GM12801 (cell line): ENCODE measurements around the gene DGKZ.

Source experiments
- CTCF ChIP-seq: IDR thresholded peaks from one replicate; pipeline ENCODE4 v1.5.1; 2011; ENCODE audit warnings: control low read depth; ENCODE audit not compliant: insufficient read length; ENCODE audit errors: extremely low read depth

DGKZ gene

GRCh38 chr11:46380340-46381047 is 33.2 kb downstream of the DGKZ start:
- TF ChIP-seq CTCF, result no peak

DNA sequence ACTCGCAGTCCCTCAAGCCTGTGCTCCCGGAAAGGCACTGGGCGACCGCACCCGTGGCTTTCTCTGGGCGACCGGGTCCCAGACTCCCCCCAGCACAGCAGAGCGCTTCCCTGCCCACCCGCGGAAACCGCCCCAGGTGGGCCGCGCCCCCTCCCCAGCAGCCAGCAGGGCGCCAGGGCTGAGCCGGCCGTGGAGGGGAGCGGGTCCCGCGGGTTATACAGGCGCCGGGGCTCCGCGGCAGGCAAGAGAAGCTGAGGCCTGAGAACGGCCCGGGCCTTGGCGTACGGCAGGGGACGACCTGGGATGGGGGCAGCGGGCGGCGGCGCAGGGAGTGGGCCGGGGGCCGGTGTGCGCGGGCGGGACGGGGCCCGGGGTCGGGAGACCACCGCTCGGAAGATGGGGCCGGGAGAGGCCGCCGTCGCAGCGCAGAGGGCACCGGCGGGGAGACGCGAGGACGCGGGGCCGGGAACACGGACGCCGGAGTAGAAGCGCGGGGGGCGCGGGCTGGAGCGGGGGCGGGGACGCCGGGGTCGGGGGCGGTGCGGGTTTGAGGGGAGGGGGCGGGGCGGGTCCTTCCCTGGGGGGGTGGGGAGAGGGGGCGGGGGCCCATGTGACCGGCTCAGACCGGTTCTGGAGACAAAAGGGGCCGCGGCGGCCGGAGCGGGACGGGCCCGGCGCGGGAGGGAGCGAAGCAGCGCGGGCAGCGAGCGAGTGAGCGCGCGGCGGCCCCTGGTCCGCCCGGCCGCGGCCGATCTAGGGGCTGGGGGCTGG is 34.0 kb downstream of the DGKZ start, which contains the start of gene MDK:
MDK (plus strand) TSS at position 622 of the 771 bp plus-strand sequence. CDS start 389 bp downstream, outside the sequence.
- no peak for TF ChIP-seq CTCF

DNA sequence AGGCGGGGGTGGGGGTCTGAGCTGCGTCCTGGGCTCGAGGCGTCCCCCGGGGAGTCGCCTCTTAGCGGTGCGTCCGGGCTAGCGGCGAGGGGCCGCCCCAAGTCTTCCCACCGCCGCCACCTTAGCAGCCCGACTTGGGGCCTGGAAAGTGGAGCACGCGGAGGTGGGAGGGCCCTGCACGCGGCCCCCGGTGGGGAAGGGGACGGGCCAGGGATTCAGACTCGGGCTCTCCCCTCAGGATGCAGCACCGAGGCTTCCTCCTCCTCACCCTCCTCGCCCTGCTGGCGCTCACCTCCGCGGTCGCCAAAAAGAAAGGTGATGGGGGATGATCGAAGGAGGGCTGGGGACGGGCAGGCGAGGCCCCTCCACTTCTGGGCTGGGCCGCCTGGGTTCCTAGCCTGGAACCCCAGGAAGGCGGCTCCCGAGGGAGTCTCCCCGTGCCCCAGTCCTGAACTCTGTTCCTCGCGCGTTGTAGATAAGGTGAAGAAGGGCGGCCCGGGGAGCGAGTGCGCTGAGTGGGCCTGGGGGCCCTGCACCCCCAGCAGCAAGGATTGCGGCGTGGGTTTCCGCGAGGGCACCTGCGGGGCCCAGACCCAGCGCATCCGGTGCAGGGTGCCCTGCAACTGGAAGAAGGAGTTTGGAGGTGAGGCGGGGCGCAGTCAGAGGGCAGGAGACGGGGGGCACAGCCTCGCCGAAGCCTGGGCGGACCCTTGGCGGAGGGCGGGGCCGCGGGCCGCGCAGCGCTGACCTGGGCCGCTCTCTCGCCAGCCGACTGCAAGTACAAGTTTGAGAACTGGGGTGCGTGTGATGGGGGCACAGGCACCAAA is 34.8 kb downstream of the DGKZ start:
- no peak for TF ChIP-seq CTCF

DNA sequence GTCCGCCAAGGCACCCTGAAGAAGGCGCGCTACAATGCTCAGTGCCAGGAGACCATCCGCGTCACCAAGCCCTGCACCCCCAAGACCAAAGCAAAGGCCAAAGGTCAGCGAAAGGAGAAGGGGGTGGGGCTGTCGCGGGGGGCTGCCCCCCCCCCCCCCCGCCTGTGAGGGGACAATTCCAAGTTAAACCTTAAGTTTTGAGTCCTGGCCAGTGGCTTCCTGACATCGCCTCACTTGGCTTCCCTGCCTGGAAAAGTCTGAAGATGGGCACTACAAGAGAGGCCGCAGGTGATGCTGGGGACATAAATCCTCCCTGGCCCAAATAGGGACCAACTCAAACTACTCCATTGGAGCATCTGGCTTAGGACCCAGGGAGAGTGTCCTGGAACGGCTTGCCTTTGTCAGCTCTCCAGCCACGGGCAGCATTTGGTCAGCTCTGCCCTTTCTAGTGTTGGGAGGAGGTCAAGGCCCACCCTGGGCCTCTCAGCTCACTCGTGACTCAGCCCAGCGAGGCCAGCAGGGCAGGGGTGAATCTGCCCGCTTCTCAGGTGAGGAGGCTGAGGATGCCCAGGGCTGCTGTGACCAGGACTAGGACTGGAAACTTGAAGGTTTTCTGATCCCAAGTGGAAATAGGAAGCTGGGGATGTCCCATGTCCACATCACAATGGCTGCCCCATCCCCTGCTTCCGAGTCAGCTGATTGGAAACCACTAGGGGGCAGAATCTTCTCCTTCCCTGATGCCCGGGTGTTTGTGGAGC is 35.6 kb downstream of the DGKZ start:
- no peak for TF ChIP-seq CTCF

- no peak for TF ChIP-seq CTCF
Observed at GRCh38 chr11:46383404-46383758, 36.1 kb downstream of the DGKZ start.

DNA sequence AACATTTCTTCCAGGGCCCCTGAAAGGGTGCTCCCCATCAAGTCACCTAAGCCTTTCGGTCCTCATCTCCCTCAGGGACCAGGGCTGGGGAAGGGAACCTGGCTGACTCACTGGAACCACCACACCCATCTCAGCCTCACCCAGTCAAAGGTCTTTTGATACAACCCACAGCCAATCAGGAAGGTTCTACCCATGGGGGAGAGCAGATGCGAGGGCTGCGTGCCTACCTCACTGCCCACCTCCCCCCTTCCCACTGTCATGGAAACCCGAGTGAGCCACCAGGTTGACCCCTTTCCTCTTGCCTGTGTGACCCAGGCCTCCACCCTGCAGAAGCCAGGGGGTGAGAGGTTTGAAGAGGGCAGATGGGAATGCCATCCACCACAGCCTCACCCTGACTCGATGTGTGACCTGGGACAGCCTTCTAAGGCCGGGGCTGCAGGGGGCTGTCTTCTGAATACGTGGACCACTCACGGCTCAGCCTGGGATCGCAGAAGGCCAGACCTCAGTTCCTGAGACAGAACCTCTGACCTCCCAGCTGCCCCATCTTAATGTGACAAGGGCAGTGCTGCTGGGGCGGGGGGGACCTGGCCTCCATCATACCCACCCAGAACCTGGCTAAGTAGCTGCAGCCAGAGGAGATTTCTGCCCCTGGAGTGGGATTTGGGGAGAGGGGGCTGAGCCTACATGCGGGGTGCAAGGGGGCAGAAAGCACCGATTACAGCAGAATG is 36.9 kb downstream of the DGKZ start:
- no peak for TF ChIP-seq CTCF
